Colonic mucosa (tissue), 4 donors: Measurements from ENCODE around the gene PLK1. TPM values are rescaled to one million over a fixed set of nuclear protein-coding genes. Genes with fewer than 3 reads are reported as not detected.

Source experiments
- DNase-seq: peaks from one replicate; pipeline ENCODE4 v3.0.0-alpha.2; 2020
- H3K27ac ChIP-seq: fragments of 200-600 bp; one replicate; pipeline ENCODE4 v1.8.0; 2021
- H3K27me3 ChIP-seq: fragments of 200-600 bp; one replicate; pipeline ENCODE4 v1.8.0; 2021
- H3K36me3 ChIP-seq: fragments of 200-600 bp; one replicate; pipeline ENCODE4 v1.8.0; 2021
- H3K4me1 ChIP-seq: fragments of 200-600 bp; one replicate; pipeline ENCODE4 v1.8.0; 2021; ENCODE audit warnings: mild to moderate bottlenecking
- H3K4me3 ChIP-seq: fragments of 200-600 bp; one replicate; pipeline ENCODE4 v1.8.0; 2021
- H3K9ac ChIP-seq, 2 donors: one replicate each; pipeline ENCODE4 v1.7.0; 2013; ENCODE audit warnings: control low read depth in 2 of 2, low read depth in 2 of 2, low read length in 2 of 2
- H3K9me3 ChIP-seq: fragments of 200-600 bp; one replicate; pipeline ENCODE4 v1.8.0; 2021
- intact Hi-C: fragments of 100-400 bp; cut with DNase I; formaldehyde crosslinking; loops from one replicate; pipeline ENCODE4 v1.14.1; 2022
- total RNA-seq, 2 donors: library from RNA; stranded (reverse); fragmentation: NEBNext Ultra II Directional in 1 of 2; extraction: Animal tissue kit (Norgen Biotek cat#: 25700) in 1 of 2; gene quantifications; one replicate each; pipeline ENCODE4 v1.2.1, GENCODE V29; 2021
- TF ChIP-seq, protein P1 (sequence below): fragments of 200-600 bp; IDR thresholded peaks from one replicate; pipeline ENCODE4 v1.8.0; 2022; ENCODE audit warnings: antibody characterized with exemption, mild to moderate bottlenecking
- donor health status: healthy.
- donor health status: DM: no; HTN: no; CAD: no.
- donor health status: DM: no; HTN: no; CAD: no.

PLK1 gene
- total RNA-seq, 2 donors from 2014 or later = 17.6 to 84.7 TPM

GRCh38 chr16:23692190-23692837 lies 13.6 kb downstream of the PLK1 start:
- TF ChIP-seq, protein P1, sequence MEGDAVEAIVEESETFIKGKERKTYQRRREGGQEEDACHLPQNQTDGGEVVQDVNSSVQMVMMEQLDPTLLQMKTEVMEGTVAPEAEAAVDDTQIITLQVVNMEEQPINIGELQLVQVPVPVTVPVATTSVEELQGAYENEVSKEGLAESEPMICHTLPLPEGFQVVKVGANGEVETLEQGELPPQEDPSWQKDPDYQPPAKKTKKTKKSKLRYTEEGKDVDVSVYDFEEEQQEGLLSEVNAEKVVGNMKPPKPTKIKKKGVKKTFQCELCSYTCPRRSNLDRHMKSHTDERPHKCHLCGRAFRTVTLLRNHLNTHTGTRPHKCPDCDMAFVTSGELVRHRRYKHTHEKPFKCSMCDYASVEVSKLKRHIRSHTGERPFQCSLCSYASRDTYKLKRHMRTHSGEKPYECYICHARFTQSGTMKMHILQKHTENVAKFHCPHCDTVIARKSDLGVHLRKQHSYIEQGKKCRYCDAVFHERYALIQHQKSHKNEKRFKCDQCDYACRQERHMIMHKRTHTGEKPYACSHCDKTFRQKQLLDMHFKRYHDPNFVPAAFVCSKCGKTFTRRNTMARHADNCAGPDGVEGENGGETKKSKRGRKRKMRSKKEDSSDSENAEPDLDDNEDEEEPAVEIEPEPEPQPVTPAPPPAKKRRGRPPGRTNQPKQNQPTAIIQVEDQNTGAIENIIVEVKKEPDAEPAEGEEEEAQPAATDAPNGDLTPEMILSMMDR = no peak
- Histone ChIP-seq H3K4me3 (no peak overlapping the region), H3K36me3 (peaks cover 6% of the 10 kb centered on the region)

DNA sequence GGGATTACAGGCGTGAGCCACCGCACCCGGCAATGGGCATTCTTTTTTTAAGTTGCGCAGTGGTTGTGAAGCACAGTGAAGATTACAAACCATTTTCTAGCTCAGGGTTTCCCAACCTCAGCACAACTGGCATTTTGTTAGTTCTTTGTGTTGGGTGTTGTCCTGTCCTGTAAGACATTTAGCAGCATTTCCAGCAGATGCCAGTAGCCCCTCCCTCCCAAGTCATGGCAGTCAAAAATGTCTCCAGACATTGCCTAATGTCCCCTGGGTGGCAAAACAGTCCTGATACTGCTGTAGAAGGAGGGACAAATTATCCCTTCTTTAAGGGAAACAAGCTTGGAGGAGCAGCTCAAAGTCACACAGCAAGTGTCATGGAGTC lies 15.6 kb downstream of the PLK1 start:
- Histone ChIP-seq H3K27me3 (no peaks in the 10 kb centered on the region), H3K9ac (no peak overlapping the region), H3K4me3 (no peak overlapping the region), H3K4me1 (no peaks in the 10 kb centered on the region), H3K9me3 (no peaks in the 10 kb centered on the region), H3K27ac (no peak overlapping the region), H3K36me3 (peaks cover 6% of the 10 kb centered on the region)
- no peak for DNase-seq
- TF ChIP-seq, protein P1 = no peak
- intact Hi-C loops = no loop called here

More at GRCh38 chr16:23692190-23692837, 13.6 kb downstream of the PLK1 start:
- Histone ChIP-seq H3K27me3 (no peaks in the 10 kb centered on the region), H3K9me3 (no peaks in the 10 kb centered on the region), H3K27ac (no peak overlapping the region), H3K4me1 (no peaks in the 10 kb centered on the region), H3K9ac (no peak overlapping the region)
- no peak for DNase-seq
- intact Hi-C loops = no loop called here

- Histone ChIP-seq H3K27ac (no peak overlapping the region), H3K4me3 (no peak overlapping the region), H3K9ac (no peak overlapping the region), H3K36me3 (peaks cover 6% of the 10 kb centered on the region), H3K4me1 (no peaks in the 10 kb centered on the region), H3K9me3 (no peaks in the 10 kb centered on the region), H3K27me3 (no peaks in the 10 kb centered on the region)
- intact Hi-C loops = no loop called here
- DNase-seq = no peak
- TF ChIP-seq, protein P1 = no peak
Measured at GRCh38 chr16:23694644-23695373, 16.1 kb downstream of the PLK1 start.

- DNase-seq = no peak
- Histone ChIP-seq H3K4me1 (no peaks in the 10 kb centered on the region), H3K27me3 (no peaks in the 10 kb centered on the region), H3K9ac (no peak overlapping the region), H3K36me3 (peaks cover under 1% of the 10 kb centered on the region), H3K27ac (no peak overlapping the region), H3K4me3 (no peak overlapping the region), H3K9me3 (no peaks in the 10 kb centered on the region)
- intact Hi-C loops = no loop called here
- TF ChIP-seq, protein P1 = no peak
Measured at GRCh38 chr16:23695756-23696155, 17.1 kb downstream of the PLK1 start.

- H3K4me1 ChIP-seq = no peaks in the 10 kb centered on the region
- H3K9me3 ChIP-seq = no peaks in the 10 kb centered on the region
- no peaks in the 10 kb centered on the region for H3K27me3 ChIP-seq
- TF ChIP-seq, protein P1 = no peak
- peak overlapping the region; percentile 75 for H3K27ac ChIP-seq
- H3K4me3 ChIP-seq = no peak overlapping the region
- DNase-seq = peak; percentile 90
- intact Hi-C loops = no loop called here
- H3K9ac ChIP-seq = peak overlapping the region; percentile 4 to 70
- H3K36me3 ChIP-seq = no peaks in the 10 kb centered on the region
Measured at GRCh38 chr16:23699100-23699499, 20.4 kb downstream of the PLK1 start.
